SIG-M5 (cell line): ENCODE data around the gene NFASC.

ENCODE experiments used
- DNase-seq: peaks from one replicate; lab custom pipeline; 2025; lab: John Stamatoyannopoulos, UW

NFASC gene

GRCh38 chr1:204870160-204870912, at the start of gene NFASC:
NFASC (plus strand) TSS chr1:204870862; CDS start chr1:204944316, 73,454 bp downstream.
- DNase-seq = no peak

GRCh38 chr1:204821476-204821875, 49.2 kb upstream of the NFASC start:
- no peak for DNase-seq

DNA sequence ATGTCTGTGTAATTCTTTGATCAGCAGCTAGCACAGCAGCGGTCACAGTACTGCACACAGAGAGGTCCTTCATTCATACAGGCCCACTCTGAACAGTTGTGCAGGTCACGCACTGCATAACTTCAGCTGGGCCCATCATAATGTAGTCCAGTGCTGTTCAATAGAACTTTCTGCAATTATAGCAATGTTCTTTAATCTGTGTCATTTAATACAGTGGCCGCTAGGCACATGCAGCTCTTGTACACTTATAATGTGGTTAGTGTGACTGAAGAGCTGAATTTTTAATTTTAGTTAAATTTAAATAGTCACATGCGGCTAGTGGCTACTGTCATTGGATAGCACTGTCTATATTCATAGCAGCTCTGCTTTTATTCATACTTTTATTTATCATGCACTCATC, 48.7 kb upstream of the NFASC start:
- DNase-seq = no peak

- DNase-seq = no peak
These were observed 43.7 kb upstream of the NFASC start for GRCh38 chr1:204826970-204827369.

DNA sequence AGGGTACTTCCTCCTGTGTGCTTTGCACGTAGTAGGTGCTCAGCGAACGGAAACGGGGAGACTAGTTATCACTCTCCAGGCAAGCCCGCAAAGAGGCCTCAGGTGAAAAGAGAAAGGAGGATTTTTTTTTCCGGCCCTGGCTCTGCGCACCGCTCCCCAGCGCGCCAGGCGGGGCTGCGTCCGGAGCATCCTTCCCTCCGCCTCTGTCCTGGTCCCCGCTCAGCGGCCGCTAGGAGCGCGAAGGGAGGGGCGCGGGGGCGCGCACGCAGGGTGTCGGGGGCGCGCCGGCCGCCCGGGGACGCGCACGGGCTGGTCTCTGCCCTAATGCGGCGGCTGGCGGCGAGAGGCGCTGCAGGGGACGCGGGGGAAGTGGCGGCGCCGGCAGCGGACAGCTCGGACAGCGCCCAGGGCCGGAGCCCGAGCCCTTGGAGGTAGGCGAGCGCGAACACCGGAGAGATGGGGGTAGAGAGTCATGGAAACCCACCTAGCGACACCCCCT, 42.3 kb upstream of the NFASC start:
- DNase-seq = no peak

DNA sequence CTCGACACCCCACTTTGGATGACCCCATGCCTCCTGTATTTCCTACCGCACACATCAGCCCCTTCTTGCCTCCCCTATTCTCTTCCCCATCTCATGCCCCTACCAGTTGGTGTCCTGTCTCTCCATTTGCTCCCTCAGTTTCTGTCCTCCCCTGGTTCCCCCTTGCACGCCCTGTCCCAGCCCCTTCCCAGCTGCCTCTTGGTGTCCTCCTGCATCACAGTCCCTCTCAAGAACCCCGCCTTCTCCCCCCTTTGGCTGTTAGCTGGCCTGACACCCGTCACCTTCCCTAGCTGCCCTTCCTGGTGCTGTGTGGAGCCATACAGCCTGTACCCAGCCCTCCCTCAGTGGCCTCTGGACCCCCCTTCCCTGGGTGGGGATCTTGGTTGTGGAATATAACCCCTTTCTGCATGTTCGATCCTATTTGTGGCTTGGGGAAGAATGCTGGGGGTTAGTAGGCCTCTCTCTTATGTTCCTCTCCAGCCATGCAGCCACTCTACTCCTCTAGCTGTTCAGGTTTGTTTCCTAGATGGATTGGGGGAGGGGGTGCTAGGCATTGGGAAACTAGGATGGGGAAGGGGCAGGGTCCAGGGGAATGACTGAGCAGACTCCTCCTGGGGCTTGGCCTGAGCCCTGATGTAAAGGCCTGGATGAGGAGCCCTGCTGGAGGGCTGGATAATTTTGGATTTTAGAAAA, 41.4 kb upstream of the NFASC start:
- DNase-seq = no peak

GRCh38 chr1:204830747-204831146, 39.9 kb upstream of the NFASC start:
- no peak for DNase-seq

- DNase-seq = no peak
These were observed 39.5 kb upstream of the NFASC start for GRCh38 chr1:204831186-204831585.

DNA sequence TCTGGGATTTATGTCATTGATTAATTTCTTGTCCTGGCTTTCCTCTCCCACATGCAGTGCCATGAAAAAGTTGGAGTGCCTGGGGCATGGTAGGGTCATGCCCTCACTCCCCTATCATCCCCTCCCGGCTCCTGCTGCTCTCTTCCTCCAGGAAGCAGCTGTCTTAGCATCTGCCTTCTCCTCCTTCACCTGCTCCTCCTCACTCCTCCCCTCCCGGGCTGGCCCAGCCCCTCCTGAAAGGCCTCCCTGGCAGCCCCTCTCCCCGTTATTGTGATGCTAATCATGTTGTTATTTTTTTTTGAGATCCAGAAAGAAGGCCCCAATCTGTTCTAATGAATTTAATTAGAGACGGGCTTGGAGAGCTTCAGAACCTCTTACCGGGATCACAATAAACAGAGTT, 36.3 kb upstream of the NFASC start:
- no peak for DNase-seq

- DNase-seq = no peak
These were observed 35.9 kb upstream of the NFASC start for GRCh38 chr1:204834752-204835151.

GRCh38 chr1:204835737-204836136, 34.9 kb upstream of the NFASC start:
- DNase-seq = no peak

GRCh38 chr1:204836856-204837255, 33.8 kb upstream of the NFASC start:
- DNase-seq = no peak

GRCh38 chr1:204837440-204838084, 33.1 kb upstream of the NFASC start:
- DNase-seq = no peak

DNA sequence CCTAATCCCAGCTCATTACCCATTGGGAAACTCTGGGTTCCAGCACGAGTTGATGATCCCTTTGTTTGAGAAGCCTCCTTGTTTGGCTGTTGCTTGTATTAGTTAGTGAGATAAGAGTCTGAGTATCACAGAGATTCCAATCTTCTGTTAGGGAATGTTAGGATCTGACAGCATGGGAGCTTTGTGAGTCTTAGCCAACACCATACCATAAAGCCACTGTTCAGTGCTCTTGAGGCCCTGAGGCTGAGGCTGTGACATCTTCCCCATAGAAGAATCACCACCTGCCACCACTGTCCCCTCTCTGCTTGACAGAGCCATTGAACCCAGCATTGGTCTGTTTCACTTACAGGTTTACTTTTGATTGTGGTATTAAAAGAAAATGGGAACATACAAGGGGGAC, 29.3 kb upstream of the NFASC start:
- DNase-seq = no peak

DNA sequence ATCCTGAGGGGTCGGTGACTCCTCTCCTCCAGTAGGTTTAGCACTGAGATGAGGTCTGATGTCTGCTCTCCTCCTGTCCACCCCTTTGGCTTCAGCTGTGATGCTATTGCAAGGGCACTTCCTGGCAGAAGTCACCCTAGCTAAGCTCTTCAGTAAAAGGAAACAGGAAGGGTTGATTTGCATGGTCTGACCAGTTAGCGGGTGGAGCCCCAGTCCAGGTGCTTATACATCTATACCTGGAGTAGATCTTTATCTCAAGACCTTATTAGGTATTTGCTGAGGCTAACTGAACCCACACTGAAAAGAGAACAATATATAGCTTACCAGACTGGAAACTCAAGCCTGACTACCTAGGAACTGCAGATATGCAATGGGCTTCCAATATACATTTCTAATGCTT, 28.9 kb upstream of the NFASC start:
- DNase-seq = no peak

DNA sequence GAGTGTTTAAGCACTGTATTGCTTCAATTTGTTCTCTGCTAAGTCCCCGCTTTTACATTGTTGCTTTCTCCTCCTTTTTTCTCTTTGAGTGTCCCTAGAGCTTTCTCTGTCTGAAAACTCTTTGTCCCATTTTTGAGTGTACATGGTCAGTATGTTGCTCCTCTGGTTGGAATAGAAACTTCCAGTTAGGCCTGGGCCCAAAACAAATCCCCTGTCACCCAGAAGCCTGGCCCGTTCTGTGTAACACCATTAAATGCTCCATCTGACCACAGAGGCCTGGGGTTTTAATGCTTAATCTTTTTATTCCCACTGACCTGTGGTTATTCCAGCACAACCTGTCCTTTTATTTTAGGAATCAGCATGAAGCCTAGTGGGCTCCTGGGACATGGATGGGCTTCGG, 28.3 kb upstream of the NFASC start:
- no peak for DNase-seq

- DNase-seq = no peak
These were observed 27.8 kb upstream of the NFASC start for GRCh38 chr1:204842892-204843291.

- no peak for DNase-seq
These were observed 24.1 kb upstream of the NFASC start for GRCh38 chr1:204846546-204846945.

DNA sequence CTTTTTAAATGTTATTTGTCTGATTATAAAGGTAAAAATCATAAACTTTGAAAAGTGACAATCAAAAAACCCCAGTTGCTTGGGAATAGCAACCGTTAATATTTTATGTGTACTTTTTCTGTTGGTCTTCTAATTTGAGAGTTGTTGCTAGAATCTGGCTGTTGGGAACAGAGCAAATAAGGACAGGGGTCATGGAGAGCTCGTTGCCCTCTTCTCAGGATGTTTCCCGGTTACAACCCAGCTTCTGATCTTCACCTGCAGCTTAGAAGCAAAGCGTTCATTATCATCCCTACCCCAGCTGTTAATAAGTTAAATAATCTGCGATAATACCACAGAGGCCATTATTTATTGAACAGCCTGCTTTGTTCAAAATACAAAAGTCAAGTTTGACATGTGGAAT, 22.1 kb upstream of the NFASC start:
- DNase-seq = no peak

DNA sequence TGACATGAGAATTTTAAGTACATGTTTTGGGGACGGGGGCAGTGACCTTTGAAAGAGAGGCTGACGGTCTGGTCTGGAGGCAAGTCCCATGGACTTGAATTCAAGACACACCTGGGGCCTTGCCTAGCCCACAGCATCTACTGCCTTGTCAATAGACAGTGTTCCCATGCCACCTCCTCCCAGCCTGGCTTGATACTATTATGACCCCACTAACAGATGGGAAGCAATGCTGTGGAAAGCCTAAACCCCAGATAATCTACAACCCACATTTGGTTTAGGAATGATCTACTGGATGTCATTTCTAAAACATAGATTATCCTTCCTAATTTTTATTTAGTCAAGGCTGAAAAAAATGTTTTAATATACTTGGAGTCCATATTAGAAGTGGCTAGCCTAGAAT, 17.8 kb upstream of the NFASC start:
- DNase-seq = no peak

GRCh38 chr1:204853436-204853835, 17.2 kb upstream of the NFASC start:
- DNase-seq = no peak

DNA sequence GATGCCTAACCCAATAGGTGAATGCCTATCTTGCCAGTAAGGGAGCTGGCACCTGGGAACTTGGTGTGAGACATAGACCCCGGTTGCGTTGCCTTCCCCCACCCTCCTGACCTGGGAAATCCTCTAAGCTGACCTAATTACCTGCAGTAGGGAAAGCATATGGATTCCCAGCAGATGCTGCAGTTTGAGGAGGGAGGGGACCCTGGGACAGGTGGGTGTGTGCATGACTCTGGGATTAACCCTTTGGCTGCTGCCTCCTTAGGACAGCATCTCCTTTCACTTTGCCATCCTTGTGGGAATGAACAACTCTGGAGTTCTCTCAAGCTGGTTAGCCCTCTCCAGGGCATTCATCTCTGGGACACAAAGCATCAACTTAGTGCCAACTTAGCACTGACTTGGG, 16.4 kb upstream of the NFASC start:
- no peak for DNase-seq

GRCh38 chr1:204858363-204858821, 12.3 kb upstream of the NFASC start:
- no peak for DNase-seq
